ENCODE results near the gene GADD45G. TPM values are rescaled to one million over a fixed set of nuclear protein-coding genes. Genes with fewer than 3 reads are reported as not detected.
A peak's percentile ranks its signal among the peaks of the same experiment; 100 is the strongest.

Gene GADD45G
- total RNA-seq, 1 experiment from 2014 or later, result 7.7 TPM

DNA sequence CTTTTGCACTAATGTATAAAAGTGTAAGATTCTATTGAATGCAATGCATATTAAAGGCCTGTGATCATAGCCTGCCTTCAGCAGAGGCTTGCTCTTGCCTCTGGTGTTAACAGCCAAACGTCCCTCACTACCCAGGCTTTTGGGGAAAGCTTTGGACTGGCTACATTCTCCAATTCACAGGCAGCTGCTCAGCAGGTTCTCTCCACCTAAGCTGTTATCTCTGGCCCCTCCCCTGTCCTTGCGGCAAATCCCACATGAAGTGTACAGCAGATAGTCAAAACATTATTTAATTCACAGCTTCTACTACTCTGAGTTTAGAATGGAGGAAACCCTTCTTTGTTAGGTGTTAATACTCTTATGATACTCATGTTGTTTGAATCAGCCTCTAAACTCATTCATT lies 45.9 kb upstream of the GADD45G start:
- H3K4ac ChIP-seq (ENCODE audit: low read depth, low read length), result no peak overlapping the region
- Mint-ChIP-seq H3K27me3 (ENCODE audit: low read depth) (peaks cover 8% of the 10 kb centered on the region), H3K4me3 (no peak overlapping the region), H3K36me3 (ENCODE audit: insufficient read depth in 1 of 3, low read depth in 3 of 3) (no peaks in the 10 kb centered on the region; a peak in 1 of 7 replicates), H3K9me3 (no peaks in the 10 kb centered on the region), H3K4me1 (peaks cover 9 to 10% of the 10 kb centered on the region in 2 experiments), H3K27ac (peak overlapping the region in 1 of 3 experiments; percentile 48; a peak in 1 of 7 replicates)
- no peak overlapping the region for H3K14ac ChIP-seq (ENCODE audit: insufficient read depth, low read length)
- no peak for DNase-seq
- no peaks in the 10 kb centered on the region for H3K27me3 ChIP-seq (ENCODE audit: insufficient read depth, low read length)
- no peaks in the 10 kb centered on the region for H3K79me2 ChIP-seq (ENCODE audit: insufficient read depth, low read length)
- H2AK5ac ChIP-seq (ENCODE audit: insufficient read length, low read length), result no peak overlapping the region
- H4K5ac ChIP-seq (ENCODE audit: insufficient read length, low read depth, low read length), result no peak overlapping the region
- no peak overlapping the region for H2BK20ac ChIP-seq (ENCODE audit: low read depth, low read length, poor library complexity, severe bottlenecking)
- no peak overlapping the region for H2BK15ac ChIP-seq (ENCODE audit: low read depth, low read length)
- H3T11ph ChIP-seq (ENCODE audit: low read length), result no peak overlapping the region
- H3K27ac ChIP-seq (ENCODE audit: insufficient read length, low read depth, low read length), result no peak overlapping the region
- no peak overlapping the region for H2BK120ac ChIP-seq (ENCODE audit: low read depth, low read length, poor library complexity, severe bottlenecking)
- no peak overlapping the region for H3K9ac ChIP-seq (ENCODE audit: extremely low read depth, insufficient read length, low read length)
- H3K56ac ChIP-seq (ENCODE audit: insufficient read length, low read depth, low read length), result no peak overlapping the region
- no peak overlapping the region for H2AFZ ChIP-seq (ENCODE audit: low read length)
- no peak overlapping the region for H4K8ac ChIP-seq (replicated peaks; ENCODE audit: insufficient read length, low read depth, low read length)
- H3K4me1 ChIP-seq (ENCODE audit: insufficient read depth, low read length), result no peaks in the 10 kb centered on the region
- no peak overlapping the region for H2BK5ac ChIP-seq (ENCODE audit: insufficient read length, low read length)
- no peaks in the 10 kb centered on the region for H3K9me3 ChIP-seq (ENCODE audit: control insufficient read depth, low read depth, low read length)
- WGBS (ENCODE audit: extremely low coverage, insufficient read length, low lambda C conversion rate), result no CpG with 5 or more reads among the region's 2 CpGs
- no peaks in the 10 kb centered on the region for H3K79me1 ChIP-seq (ENCODE audit: insufficient read depth, low read depth, low read length, poor library complexity, severe bottlenecking)
- no peaks in the 10 kb centered on the region for H3K23me2 ChIP-seq (ENCODE audit: insufficient read length, low read depth, low read length, poor library complexity, severe bottlenecking)
- no peak overlapping the region for H2BK12ac ChIP-seq (ENCODE audit: insufficient read length, low read depth, low read length)
- H4K20me1 ChIP-seq (ENCODE audit: control insufficient read depth, insufficient read depth, insufficient read length), result no peaks in the 10 kb centered on the region
- H3K4me2 ChIP-seq (ENCODE audit: insufficient read depth, insufficient read length, low read length), result no peak overlapping the region
- no peak overlapping the region for H3K18ac ChIP-seq (ENCODE audit: insufficient read length, low read depth, low read length)
- no peak overlapping the region for H4K91ac ChIP-seq (ENCODE audit: insufficient read length, low read depth, low read length)
- TF ChIP-seq, protein P1, sequence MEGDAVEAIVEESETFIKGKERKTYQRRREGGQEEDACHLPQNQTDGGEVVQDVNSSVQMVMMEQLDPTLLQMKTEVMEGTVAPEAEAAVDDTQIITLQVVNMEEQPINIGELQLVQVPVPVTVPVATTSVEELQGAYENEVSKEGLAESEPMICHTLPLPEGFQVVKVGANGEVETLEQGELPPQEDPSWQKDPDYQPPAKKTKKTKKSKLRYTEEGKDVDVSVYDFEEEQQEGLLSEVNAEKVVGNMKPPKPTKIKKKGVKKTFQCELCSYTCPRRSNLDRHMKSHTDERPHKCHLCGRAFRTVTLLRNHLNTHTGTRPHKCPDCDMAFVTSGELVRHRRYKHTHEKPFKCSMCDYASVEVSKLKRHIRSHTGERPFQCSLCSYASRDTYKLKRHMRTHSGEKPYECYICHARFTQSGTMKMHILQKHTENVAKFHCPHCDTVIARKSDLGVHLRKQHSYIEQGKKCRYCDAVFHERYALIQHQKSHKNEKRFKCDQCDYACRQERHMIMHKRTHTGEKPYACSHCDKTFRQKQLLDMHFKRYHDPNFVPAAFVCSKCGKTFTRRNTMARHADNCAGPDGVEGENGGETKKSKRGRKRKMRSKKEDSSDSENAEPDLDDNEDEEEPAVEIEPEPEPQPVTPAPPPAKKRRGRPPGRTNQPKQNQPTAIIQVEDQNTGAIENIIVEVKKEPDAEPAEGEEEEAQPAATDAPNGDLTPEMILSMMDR (conservative IDR thresholded peaks at IDR 0.05), result no peak
- no peak overlapping the region for H3K23ac ChIP-seq (ENCODE audit: insufficient read length, low read depth, low read length)
